ENCODE results near the gene COX8A.

The COX8A gene

GRCh38 chr11:63986932-63987513 lies 12.6 kb downstream of the COX8A start:
- TF ChIP-seq CTCF (IDR thresholded peaks at IDR 0.05; ENCODE audit: low read length, missing control alignments) = no peak
- peak overlapping the region; percentile 89 for H3K4me3 ChIP-seq (replicated peaks; ENCODE audit: low read depth, low read length)
- no peak for DNase-seq (ENCODE audit: low read depth)

GRCh38 chr11:63991558-63991957 lies 17.1 kb downstream of the COX8A start:
- no peak for TF ChIP-seq CTCF (IDR thresholded peaks at IDR 0.05; ENCODE audit: low read length, missing control alignments)
- no peak overlapping the region for H3K4me3 ChIP-seq (replicated peaks; ENCODE audit: low read depth, low read length)
- no peak for DNase-seq (ENCODE audit: low read depth)

- no peak for TF ChIP-seq CTCF (IDR thresholded peaks at IDR 0.05; ENCODE audit: low read length, missing control alignments)
- H3K4me3 ChIP-seq (replicated peaks; ENCODE audit: low read depth, low read length) = no peak overlapping the region
- no peak for DNase-seq (ENCODE audit: low read depth)
Measured at GRCh38 chr11:63993100-63993499, 18.7 kb downstream of the COX8A start.

- H3K4me3 ChIP-seq (replicated peaks; ENCODE audit: low read depth, low read length) = no peak overlapping the region
- TF ChIP-seq CTCF (IDR thresholded peaks at IDR 0.05; ENCODE audit: low read length, missing control alignments) = no peak
- DNase-seq (ENCODE audit: low read depth) = no peak
Measured at GRCh38 chr11:63993993-63994392, 19.6 kb downstream of the COX8A start.

GRCh38 chr11:63996512-63996911 lies 22.1 kb downstream of the COX8A start:
- no peak for DNase-seq (ENCODE audit: low read depth)
- H3K4me3 ChIP-seq (replicated peaks; ENCODE audit: low read depth, low read length) = no peak overlapping the region
- TF ChIP-seq CTCF (IDR thresholded peaks at IDR 0.05; ENCODE audit: low read length, missing control alignments) = no peak

- no peak overlapping the region for H3K4me3 ChIP-seq (replicated peaks; ENCODE audit: low read depth, low read length)
- TF ChIP-seq CTCF (IDR thresholded peaks at IDR 0.05; ENCODE audit: low read length, missing control alignments) = no peak
- DNase-seq (ENCODE audit: low read depth) = no peak
Measured at GRCh38 chr11:63997104-63997700, 22.8 kb downstream of the COX8A start.

- TF ChIP-seq CTCF (IDR thresholded peaks at IDR 0.05; ENCODE audit: low read length, missing control alignments) = no peak
- no peak overlapping the region for H3K4me3 ChIP-seq (replicated peaks; ENCODE audit: low read depth, low read length)
- no peak for DNase-seq (ENCODE audit: low read depth)
Measured at GRCh38 chr11:63997801-63998337, 23.4 kb downstream of the COX8A start.
